CD4-positive, alpha-beta T cell treated with Interferon alpha-2 for 1 hour (primary cell): ENCODE results near the gene OR13A1.
"Not testable (repeated sequence)": the region's sequence is repeated elsewhere in the genome, so short reads cannot be mapped to it uniquely, and the experiment has no call there.

Source experiments
- DNase-seq, 2 donors: peaks; one replicate each; pipeline ENCODE4 v3.0.0-alpha.2; 2020 to 2022

The OR13A1 gene

GRCh38 chr10:45315508-45315907 lies at the start of gene OR13A1:
Gene OR13A1, minus strand, starts transcription at chr10:45315608. Its CDS starts 11,186 bp downstream, at chr10:45304422.
- DNase-seq = no peak

- DNase-seq = peak in 1 of 2 donors; percentile 28
Observed at GRCh38 chr10:45361983-45362799, 46.8 kb upstream of the OR13A1 start.

DNA sequence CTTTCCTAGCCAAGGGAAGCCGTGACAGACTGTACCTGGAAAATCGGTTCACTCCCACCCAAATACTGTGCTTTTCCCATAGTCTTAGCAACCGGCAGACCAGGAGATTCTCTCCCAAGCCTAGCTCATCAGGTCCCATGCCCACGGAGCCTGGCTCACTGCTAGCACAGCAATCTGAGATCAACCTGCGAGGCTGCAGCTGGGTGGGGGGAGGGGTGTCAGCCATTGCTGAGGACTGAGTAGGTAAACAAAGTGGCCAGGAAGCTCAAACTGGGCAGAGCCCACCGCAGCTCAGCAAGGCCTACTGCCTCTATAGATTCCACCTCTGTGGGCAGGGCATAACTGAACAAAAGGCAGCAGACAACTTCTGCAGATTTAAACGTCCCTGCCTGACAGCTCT lies 43.6 kb upstream of the OR13A1 start:
- DNase-seq = not testable (repeated sequence)

GRCh38 chr10:45355494-45355893 lies 40.1 kb upstream of the OR13A1 start:
- DNase-seq = no peak

DNA sequence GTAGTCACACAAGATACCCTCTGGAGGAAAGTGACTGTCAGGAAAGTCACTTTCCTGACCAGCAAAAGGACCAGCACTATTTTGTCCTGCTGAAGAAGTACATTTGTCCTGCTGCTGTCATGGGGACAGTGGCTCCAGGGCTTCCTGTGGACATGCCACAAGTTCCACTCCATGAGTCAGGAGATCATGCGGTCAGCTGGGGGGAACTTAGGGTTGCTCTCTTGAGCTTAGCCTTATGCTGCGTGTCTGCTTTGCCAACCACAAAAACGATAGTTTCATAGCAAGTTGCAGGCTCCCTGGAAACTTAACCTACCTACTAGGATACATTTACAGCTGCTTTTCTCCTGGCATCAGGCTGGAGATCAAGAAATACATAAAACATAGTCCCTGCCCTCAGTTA lies 38.9 kb upstream of the OR13A1 start:
- peak in 1 of 2 donors; percentile 35 for DNase-seq

- DNase-seq = no peak
Observed at GRCh38 chr10:45353186-45353585, 37.8 kb upstream of the OR13A1 start.

DNA sequence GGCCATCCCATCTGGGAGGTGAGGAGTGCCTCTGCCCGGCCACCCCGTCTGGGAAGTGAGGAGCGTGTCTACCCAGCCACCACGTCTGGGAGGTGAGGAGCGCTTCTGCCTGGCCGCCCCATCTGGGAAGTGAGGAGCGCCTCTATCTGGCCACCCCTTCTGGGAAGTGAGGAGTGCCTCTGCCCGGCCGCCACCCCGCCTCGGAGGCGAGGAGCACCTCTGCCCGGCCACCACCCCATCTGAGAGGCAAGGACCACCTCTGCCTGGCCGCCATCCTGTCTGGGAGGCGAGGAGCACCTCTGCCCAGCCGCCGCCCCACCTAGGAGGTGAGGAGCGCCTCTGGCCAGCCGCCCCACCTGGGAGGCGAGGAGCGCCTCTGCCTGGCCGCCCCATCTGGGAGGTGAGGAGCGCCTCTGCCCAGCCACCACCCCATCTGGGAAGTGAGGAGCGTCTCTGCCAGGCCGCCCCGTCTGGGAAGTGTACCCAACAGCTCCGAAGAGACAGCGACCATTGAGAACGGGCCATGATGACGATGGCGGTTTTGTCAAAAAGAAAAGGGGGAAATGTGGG lies 32.9 kb upstream of the OR13A1 start:
- not testable (repeated sequence) for DNase-seq

- not testable (repeated sequence) for DNase-seq
Observed at GRCh38 chr10:45347464-45347863, 32.1 kb upstream of the OR13A1 start.

- DNase-seq = not testable (repeated sequence)
Observed at GRCh38 chr10:45346652-45347335, 31.4 kb upstream of the OR13A1 start.

- not testable (repeated sequence) for DNase-seq
Observed at GRCh38 chr10:45340420-45340819, 25.0 kb upstream of the OR13A1 start.

- no peak for DNase-seq
Observed at GRCh38 chr10:45339894-45340293, 24.5 kb upstream of the OR13A1 start.

DNA sequence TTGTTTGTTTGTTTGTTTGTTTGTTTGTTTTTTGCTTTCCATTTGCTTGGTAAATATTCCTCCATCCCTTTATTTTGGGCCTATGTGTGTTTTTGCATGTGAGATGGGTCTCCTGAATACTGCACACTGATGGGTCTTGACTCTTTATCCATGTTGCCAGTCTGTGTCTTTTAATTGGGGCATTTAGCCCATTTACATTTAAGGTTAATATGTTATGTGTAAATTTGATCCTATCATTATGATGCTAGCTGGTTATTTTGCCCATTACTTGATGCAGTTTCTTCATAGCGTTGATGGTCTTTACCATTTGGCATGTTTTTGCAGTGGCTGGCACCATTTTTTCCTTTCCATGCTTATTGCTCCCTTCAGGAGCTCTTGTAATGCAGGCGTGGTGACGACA lies 16.4 kb upstream of the OR13A1 start:
- not testable (repeated sequence) for DNase-seq

DNA sequence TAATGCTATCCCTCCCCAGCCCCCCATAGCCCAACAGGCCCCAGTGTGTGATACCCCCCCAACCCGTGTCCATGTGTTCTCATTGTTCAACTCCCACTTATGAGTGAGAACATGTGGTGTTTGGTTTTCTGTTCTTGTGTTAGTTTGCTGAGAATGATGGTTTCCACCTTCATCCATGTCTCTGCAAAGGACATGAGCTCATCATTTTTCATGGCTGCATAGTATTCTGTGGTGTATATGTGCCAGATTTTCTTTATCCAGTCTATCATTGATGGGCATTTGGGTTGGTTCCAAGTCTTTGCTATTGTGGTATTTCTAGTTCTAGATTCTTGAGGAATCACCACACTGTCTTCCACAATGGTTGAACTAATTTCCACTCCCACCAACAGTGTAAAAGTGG lies 11.5 kb upstream of the OR13A1 start:
- not testable (repeated sequence) for DNase-seq

DNA sequence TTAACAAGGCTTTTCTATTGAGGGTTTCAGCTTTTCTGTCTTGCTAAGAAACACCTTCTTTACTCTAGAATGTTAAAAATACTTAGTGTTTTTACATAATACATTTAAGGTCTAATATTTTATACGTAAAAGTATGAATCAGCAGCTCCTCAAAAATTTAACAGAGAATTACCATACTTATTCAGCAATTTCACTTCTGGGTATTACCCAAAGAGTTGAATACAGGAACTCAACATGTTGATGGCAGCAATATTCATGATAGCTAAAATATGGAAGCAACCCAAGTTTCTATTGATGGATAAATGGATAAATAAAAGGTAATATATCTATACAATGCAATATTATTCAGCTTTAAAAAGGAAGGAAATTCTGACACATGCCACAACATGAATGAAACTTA lies 9.7 kb upstream of the OR13A1 start:
- no peak for DNase-seq

DNA sequence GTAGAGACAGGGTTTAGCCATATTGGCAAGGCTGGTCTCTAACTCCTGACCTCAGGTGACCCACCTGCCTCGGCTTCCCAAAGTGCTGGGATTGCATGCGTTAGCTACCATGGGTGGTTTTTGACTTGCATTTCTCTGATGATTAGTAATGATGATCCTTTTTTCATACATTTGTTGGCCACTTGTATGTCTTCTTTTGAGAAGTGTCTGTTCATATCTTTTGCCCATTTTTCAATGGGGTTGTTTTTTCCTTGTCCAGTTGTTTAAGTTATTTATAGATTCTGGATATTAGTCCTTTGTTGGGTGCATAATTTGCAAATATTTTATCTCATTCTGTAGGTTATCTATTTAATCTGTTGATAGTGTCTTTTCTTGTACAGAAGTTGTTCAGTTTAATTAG lies 4.3 kb upstream of the OR13A1 start:
- no peak for DNase-seq

DNA sequence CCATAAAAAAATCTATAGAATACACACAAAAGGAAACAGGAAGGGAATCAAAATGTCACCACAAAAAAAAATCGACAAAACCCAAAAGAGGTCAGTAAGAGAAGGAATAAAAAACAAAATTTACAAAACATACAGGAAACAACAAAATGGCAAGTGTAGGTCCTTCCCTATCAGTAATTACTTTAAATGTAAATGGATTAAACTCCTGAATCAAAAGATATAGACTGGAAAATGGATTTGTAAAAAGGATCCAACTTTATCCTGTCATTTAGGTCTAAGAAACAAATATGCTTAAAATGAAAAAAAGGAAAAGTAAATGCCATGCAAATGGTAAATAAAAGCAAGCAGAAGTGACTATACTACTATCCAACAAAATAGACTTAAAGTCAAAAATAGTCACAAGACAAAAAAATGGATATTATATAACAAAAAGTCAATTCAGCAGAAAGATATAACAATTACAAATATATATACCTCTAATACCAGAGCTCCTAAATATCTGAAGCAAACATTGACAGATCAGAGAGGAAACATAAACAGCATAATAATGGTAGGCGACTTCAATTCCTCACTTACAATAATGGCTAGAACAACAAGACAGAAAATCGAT lies 2.0 kb downstream of the OR13A1 start:
- DNase-seq = no peak

- DNase-seq = peak in 1 of 2 donors; percentile 12
Observed at GRCh38 chr10:45308707-45309106, 6.7 kb downstream of the OR13A1 start.

DNA sequence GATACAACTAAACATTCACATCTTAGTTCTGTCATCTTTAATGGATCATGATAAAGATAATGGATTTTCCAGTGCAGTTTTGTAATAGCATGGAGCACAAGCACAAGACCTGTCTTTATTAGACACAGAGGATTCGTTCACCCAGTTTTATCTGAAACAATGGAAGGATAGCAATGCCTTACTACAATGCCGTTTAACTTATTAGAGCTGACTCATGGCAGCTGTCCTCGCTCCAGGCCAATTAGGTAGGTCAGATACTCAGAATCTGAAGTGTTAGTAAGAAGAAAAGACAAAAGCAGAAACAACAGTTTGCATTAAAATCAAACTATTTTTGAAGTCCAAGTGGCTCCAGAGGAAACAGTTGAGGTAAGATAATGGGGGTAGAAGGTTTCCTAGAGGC lies 12.8 kb downstream of the OR13A1 start:
- no peak for DNase-seq

DNA sequence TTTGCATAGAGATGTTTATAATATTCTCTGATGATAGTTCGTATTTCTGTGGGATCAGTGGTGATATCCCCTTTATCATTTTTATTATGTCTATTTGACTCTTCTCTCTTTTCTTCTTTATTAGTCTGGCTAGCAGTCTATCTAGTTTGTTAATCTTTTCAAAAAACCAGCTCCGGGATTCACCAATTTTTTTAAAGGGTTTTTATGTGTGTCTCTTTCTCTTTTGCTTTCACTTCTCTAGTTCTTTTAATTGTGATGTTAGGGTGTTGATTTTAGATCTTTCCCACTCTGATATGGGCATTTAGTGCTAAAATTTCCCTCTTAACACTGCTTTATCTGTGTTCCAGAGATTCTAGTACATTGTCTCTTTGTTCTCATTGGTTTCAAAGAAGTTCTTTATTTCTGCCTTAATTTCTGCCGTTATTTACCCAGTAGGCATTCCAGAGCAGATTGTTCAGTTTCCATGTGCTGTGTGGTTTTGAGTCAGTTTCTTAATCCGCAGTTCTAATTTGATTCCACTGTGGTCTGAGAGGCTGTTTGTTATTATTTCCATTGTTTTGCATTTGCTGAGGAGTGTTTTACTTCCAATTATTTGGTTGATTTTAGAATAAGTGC lies 17.0 kb downstream of the OR13A1 start:
- DNase-seq = not testable (repeated sequence)

DNA sequence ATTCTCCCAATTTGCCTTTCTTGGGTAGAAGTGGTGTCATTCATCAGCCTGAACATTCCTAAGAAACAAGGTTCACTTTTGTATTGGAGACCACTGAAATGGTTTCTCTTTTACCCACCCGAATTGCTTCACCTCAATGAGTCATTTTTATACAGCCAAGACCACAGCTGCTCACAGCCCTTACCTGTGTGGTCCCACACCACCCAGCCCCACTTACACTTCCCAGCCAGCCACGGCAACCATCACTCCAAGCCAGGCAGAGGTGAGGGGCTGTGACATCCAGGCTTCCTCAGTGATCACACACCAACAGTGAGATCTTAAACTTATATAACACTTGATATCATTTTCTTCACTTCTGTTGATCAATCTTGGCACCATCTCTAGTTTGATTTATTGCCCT lies 20.7 kb downstream of the OR13A1 start:
- no peak for DNase-seq

DNA sequence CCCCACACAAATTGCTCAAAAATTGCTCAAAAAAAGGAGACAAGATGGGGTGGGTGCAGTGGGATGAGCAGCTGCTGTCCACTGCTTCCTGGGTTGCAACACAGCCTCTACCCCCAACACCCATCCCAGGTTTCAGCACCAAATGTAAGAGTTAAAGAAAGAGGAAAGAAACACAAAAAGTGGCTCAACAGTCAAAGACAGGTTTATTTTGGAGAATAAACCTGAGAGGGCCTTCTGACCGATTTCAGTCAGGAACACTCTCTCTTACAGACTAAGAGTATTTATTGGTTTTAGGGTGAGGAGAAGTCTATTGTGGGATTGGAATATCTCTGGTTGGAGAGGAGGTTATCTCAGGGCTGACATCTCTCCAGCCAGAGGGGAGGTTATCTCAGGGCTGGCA lies 28.4 kb downstream of the OR13A1 start:
- no peak for DNase-seq

GRCh38 chr10:45282061-45282460 lies 33.3 kb downstream of the OR13A1 start:
- peak in 1 of 2 donors; percentile 1 for DNase-seq
